ENCODE results near the gene SNX3.
"Not testable (repeated sequence)": the region's sequence is repeated elsewhere in the genome, so short reads cannot be mapped to it uniquely, and the experiment has no call there.

SNX3 gene

DNA sequence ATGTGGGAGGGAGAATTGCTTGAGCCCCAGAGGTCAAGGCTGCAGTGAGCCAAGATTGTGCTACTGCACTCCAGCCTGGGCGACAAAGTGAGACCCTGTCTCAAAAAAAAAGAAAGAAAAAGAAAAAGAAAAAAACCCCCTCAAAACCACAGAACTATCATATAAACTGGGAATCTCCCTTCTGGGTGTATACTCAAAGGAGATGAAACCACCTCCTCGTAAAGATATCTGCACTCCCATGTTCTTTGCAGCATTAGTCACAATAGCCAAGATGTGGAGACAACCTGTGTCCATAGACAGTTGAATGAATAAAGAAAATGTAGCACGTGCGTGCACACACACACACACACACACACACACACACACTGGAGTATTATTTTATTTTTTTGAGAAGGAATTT is 25.5 kb upstream of the SNX3 start:
- Mint-ChIP-seq H3K27me3 (peaks cover 5 to 9% of the 10 kb centered on the region in 2 donors), H3K9me3 (no peaks in the 10 kb centered on the region), H3K27ac (no peak overlapping the region), H3K36me3 (ENCODE audit: insufficient read depth) (no peaks in the 10 kb centered on the region), H3K4me1 (ENCODE audit: low read depth in 2 of 2) (no peaks in the 10 kb centered on the region), H3K4me3 (no peak overlapping the region)
- no peak for ATAC-seq (replicated peaks)
- no peak for DNase-seq

DNA sequence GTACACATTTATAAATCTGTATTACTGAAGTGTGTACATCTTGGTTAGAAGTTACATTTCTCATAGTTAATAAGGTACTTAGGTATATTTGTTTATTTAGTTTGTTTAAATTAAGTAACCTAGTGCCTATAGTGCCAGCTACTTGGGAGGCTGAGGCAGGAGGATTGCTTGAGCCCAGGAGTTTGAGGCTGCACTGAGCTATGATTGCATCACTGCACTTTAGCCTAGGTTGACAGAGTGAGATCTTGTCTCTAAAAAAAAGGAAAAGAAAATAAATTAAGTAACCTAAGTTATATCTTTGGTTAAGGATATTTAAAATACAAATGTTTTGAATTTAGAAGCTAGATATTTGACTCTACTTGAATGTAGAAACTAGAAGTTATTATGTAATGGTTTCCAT is 24.5 kb upstream of the SNX3 start:
- no peak for ATAC-seq (replicated peaks)
- Mint-ChIP-seq H3K9me3 (no peaks in the 10 kb centered on the region), H3K4me1 (ENCODE audit: low read depth in 2 of 2) (no peaks in the 10 kb centered on the region), H3K4me3 (no peak overlapping the region), H3K27ac (no peak overlapping the region), H3K36me3 (ENCODE audit: insufficient read depth) (no peaks in the 10 kb centered on the region), H3K27me3 (peaks cover 5 to 9% of the 10 kb centered on the region in 2 donors)
- DNase-seq = no peak

GRCh38 chr6:108277831-108278230 is 17.0 kb upstream of the SNX3 start:
- Mint-ChIP-seq H3K4me1 (ENCODE audit: low read depth in 2 of 2) (no peaks in the 10 kb centered on the region), H3K36me3 (ENCODE audit: insufficient read depth) (no peaks in the 10 kb centered on the region), H3K9me3 (no peaks in the 10 kb centered on the region), H3K4me3 (no peak overlapping the region), H3K27me3 (peaks cover 0 to 9% of the 10 kb centered on the region in 2 donors), H3K27ac (no peak overlapping the region)
- DNase-seq (no peak), ATAC-seq (replicated peaks) (no peak)

- H3K27me3 Mint-ChIP-seq = peaks cover 0 to 9% of the 10 kb centered on the region in 2 donors
- H3K36me3 Mint-ChIP-seq (ENCODE audit: insufficient read depth) = no peaks in the 10 kb centered on the region
- H3K4me1 Mint-ChIP-seq (ENCODE audit: low read depth in 2 of 2) = no peaks in the 10 kb centered on the region
- ATAC-seq (replicated peaks) (no peak), DNase-seq (no peak)
- H3K4me3 Mint-ChIP-seq = no peak overlapping the region
- H3K9me3 Mint-ChIP-seq = no peaks in the 10 kb centered on the region
- no peak overlapping the region for H3K27ac Mint-ChIP-seq
Observed at GRCh38 chr6:108277295-108277694, 16.5 kb upstream of the SNX3 start.

DNA sequence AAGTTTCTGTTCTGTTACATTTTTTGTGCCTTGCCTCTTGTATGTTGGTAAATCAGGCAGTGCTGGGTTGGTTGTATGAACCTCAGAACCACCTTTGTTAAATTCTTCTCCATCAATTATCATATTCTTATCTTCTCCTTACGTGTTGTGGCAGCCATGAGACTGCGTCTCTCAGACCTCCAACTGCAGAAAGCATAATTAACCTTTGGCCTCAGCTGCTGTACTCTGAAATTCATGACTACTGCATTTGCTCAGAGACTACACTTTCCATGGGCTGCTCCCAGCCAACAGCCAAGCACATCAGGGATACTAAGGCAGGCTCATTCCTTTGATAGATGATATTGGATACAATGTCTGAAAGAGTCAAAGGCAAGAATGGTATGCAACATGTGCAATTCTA is 15.1 kb upstream of the SNX3 start:
- H3K9me3 Mint-ChIP-seq = no peaks in the 10 kb centered on the region
- no peaks in the 10 kb centered on the region for H3K36me3 Mint-ChIP-seq (ENCODE audit: insufficient read depth)
- no peaks in the 10 kb centered on the region for H3K4me1 Mint-ChIP-seq (ENCODE audit: low read depth in 2 of 2)
- H3K27ac Mint-ChIP-seq = peak overlapping the region in 1 of 2 donors; percentile 26
- H3K4me3 Mint-ChIP-seq = no peak overlapping the region
- DNase-seq = no peak
- ATAC-seq (replicated peaks) = no peak
- peaks cover 0 to 9% of the 10 kb centered on the region in 2 donors for H3K27me3 Mint-ChIP-seq

DNA sequence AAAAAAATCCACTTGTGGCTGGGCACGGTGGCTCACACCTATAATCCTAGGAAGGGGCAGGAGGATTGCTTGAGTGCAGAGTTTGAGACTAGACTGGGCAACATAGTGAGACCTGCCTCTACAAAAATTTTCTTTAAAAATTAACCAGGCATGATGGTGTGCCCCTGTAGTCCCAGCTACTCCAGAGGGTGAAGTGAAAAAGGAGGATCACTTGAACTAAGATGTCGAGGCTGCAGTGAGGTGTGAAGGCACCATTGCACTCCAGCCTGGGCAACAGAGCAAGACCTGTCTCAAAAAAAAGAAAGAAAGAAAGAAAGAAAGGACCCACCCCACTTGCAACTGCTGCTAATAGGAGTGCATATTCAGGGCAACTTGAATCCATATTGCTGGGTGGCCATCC is 13.7 kb upstream of the SNX3 start:
- DNase-seq (no peak), ATAC-seq (replicated peaks) (no peak)
- peaks cover 0 to 9% of the 10 kb centered on the region in 2 donors for H3K27me3 Mint-ChIP-seq
- no peaks in the 10 kb centered on the region for H3K9me3 Mint-ChIP-seq
- no peak overlapping the region for H3K4me3 Mint-ChIP-seq
- H3K27ac Mint-ChIP-seq = no peak overlapping the region
- H3K4me1 Mint-ChIP-seq (ENCODE audit: low read depth in 2 of 2) = no peaks in the 10 kb centered on the region
- H3K36me3 Mint-ChIP-seq (ENCODE audit: insufficient read depth) = no peaks in the 10 kb centered on the region

DNA sequence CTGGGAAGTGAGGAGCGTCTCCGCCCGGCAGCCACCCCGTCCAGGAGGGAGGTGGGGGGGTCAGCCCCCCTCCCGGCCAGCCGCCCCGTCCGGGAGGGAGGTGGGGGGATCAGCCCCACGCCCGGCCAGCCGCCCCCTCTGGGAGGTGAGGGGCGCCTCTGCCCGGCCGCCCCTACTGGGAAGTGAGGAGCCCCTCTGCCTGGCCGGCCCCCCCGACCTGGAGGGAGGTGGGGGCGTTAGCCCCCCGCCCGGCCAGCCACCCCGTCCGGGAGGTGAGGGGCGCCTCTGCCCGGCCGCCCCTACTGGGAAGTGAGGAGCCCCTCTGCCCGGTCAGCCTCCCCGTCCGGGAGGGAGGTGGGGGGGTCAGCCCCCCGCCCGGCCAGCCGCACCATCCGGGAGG is 9.1 kb upstream of the SNX3 start:
- not testable (repeated sequence) for H3K9me3 Mint-ChIP-seq; H3K27ac Mint-ChIP-seq; H3K27me3 Mint-ChIP-seq; H3K4me3 Mint-ChIP-seq; H3K36me3 Mint-ChIP-seq (ENCODE audit: insufficient read depth); DNase-seq; H3K4me1 Mint-ChIP-seq (ENCODE audit: low read depth in 2 of 2); ATAC-seq (replicated peaks)

- DNase-seq (no peak), ATAC-seq (replicated peaks) (no peak)
- Mint-ChIP-seq H3K27me3 (no peaks in the 10 kb centered on the region), H3K4me3 (no peak overlapping the region), H3K4me1 (ENCODE audit: low read depth in 2 of 2) (no peaks in the 10 kb centered on the region), H3K36me3 (ENCODE audit: insufficient read depth) (no peaks in the 10 kb centered on the region), H3K27ac (peak overlapping the region in 1 of 2 donors; percentile 8), H3K9me3 (no peaks in the 10 kb centered on the region)
Observed at GRCh38 chr6:108268845-108269244, 8.0 kb upstream of the SNX3 start.

GRCh38 chr6:108263371-108263770 is 2.5 kb upstream of the SNX3 start:
- no peaks in the 10 kb centered on the region for H3K27me3 Mint-ChIP-seq
- H3K4me3 Mint-ChIP-seq = no peak overlapping the region
- DNase-seq (no peak), ATAC-seq (replicated peaks) (no peak)
- H3K4me1 Mint-ChIP-seq (ENCODE audit: low read depth in 2 of 2) = peaks cover 3 to 13% of the 10 kb centered on the region in 2 donors
- peaks cover 28% of the 10 kb centered on the region for H3K36me3 Mint-ChIP-seq (ENCODE audit: insufficient read depth)
- H3K27ac Mint-ChIP-seq = no peak overlapping the region
- H3K9me3 Mint-ChIP-seq = no peaks in the 10 kb centered on the region

DNA sequence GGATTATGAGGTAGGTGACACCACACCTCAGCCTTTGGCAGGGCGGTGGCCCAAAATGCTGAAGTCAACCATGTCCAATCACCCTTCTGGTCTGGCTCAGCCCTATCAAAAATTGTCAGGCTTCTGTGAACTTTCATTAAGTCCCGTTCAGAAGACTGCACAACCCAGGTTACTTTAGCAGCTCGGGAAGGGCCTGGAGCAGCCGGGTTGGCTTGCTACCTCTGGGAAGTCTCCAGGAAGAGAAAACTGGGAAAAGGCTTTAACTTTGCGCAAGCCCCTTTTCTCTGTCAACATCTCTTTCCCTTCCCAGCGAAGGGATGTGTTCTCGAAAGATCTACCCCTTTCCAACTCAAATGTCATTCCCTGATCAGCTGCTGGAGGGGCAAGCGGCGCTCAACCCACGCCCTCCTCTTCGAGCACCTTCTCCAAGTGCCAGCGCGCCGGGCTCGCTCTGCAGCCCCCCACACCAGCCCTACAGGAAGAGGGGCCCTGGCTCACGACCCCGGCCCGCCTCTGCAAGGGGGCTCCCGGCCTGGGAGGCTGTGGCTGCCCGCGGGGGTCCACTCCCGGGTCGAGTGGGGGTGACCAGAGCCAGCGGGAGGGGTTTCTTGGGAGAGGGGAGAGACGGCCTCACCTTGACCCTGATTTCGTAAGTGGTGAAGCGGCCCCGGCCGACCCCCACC is 573 bp downstream of the SNX3 start:
- Mint-ChIP-seq H3K4me3 (peak overlapping the region; percentile 87 to 90), H3K4me1 (ENCODE audit: low read depth in 2 of 2) (peaks cover 9 to 21% of the 10 kb centered on the region in 2 donors), H3K9me3 (no peaks in the 10 kb centered on the region), H3K27ac (peak overlapping the region; percentile 96 to 98), H3K36me3 (ENCODE audit: insufficient read depth) (peaks cover 28% of the 10 kb centered on the region), H3K27me3 (no peaks in the 10 kb centered on the region)
- DNase-seq (peak in 2 of 3 experiments; percentile 0 to 12), ATAC-seq (replicated peaks) (peak; percentile 2)

DNA sequence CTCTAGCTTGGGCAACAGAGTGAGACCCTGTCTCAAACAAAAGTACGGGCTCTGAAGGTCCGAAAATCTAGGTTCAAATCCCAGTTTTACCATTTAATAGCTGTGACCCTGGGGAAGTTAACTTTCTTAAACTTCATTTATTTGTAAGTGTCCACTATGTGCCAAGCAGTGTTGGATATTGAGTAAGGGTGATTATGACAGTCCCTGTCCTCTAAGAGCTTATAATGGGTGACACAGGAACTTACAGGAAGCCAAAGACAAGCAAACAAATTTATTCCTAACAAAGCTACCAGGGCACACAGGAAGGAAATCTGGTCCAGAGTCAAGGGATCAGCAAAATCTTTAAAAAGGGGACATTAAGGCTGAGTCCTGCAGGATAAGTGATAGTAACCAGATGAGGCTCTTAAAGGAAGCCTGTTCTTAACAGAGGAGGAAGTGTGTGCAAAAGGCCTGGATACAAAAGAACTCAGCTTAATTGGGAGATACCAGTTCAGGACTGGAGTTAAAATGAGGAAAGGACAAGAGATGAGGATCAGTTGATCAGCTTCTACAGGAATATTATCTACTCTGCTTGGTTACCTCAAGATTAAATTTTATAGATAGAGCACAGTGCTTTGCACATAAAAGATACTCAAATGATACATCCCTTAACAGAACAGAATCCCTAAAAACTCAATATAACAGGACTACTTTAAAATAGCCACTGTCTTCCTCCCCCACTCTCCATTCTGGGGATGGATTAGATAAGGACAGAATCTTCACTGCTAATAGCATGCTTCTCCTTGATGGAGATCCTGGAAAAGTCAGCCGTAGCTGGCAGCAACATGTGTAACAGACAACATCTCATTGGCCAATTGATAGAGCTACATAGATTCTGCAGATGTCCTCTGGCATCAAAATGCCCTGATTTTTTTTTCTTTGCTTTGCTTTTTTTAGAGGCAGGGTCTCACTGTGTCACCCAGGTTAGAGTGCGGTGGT is 6.1 kb downstream of the SNX3 start:
- H3K36me3 Mint-ChIP-seq (ENCODE audit: insufficient read depth) = peaks cover 9% of the 10 kb centered on the region
- ATAC-seq (replicated peaks) = no peak
- H3K4me1 Mint-ChIP-seq (ENCODE audit: low read depth in 2 of 2) = peaks cover 31 to 61% of the 10 kb centered on the region in 2 donors
- H3K27me3 Mint-ChIP-seq = no peaks in the 10 kb centered on the region
- no peaks in the 10 kb centered on the region for H3K9me3 Mint-ChIP-seq
- no peak overlapping the region for H3K4me3 Mint-ChIP-seq
- DNase-seq = no peak
- H3K27ac Mint-ChIP-seq = peak overlapping the region in 1 of 2 donors; percentile 47

- DNase-seq (no peak), ATAC-seq (replicated peaks) (no peak)
- H3K27ac Mint-ChIP-seq = peak overlapping the region in 1 of 2 donors; percentile 60
- H3K36me3 Mint-ChIP-seq (ENCODE audit: insufficient read depth) = peaks cover 2% of the 10 kb centered on the region
- peaks cover 30 to 52% of the 10 kb centered on the region in 2 donors for H3K4me1 Mint-ChIP-seq (ENCODE audit: low read depth in 2 of 2)
- no peaks in the 10 kb centered on the region for H3K27me3 Mint-ChIP-seq
- H3K9me3 Mint-ChIP-seq = no peaks in the 10 kb centered on the region
- H3K4me3 Mint-ChIP-seq = no peak overlapping the region
Observed at GRCh38 chr6:108253241-108253640, 7.6 kb downstream of the SNX3 start.

- H3K27ac Mint-ChIP-seq = peak overlapping the region; percentile 9 to 12
- H3K4me1 Mint-ChIP-seq (ENCODE audit: low read depth in 2 of 2) = peaks cover 32 to 55% of the 10 kb centered on the region in 2 donors
- H3K4me3 Mint-ChIP-seq = no peak overlapping the region
- ATAC-seq (replicated peaks) = no peak
- H3K27me3 Mint-ChIP-seq = no peaks in the 10 kb centered on the region
- no peak for DNase-seq
- no peaks in the 10 kb centered on the region for H3K9me3 Mint-ChIP-seq
- H3K36me3 Mint-ChIP-seq (ENCODE audit: insufficient read depth) = peaks cover 5% of the 10 kb centered on the region
Observed at GRCh38 chr6:108252055-108252454, 8.8 kb downstream of the SNX3 start.

DNA sequence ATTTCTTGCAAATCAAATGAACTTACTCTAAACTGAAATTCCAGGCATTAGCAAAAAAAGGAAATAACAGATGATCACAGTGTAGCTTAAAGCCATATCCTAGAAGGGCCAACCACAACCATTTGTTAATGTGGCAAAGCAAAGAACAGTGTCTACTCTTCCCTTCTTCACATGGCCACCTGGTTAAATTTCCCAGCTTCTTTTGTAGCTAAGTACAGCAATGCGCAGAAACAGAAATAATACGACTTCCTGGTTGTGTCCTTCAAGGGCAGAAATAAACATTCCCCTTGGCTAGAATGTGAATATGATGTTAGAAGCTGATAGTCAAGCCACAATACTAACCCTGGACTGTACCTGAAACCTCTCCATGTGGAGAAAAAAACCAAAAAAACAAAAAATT is 9.6 kb downstream of the SNX3 start:
- H3K27me3 Mint-ChIP-seq = no peaks in the 10 kb centered on the region
- H3K4me3 Mint-ChIP-seq = no peak overlapping the region
- H3K9me3 Mint-ChIP-seq = no peaks in the 10 kb centered on the region
- peaks cover 30 to 50% of the 10 kb centered on the region in 2 donors for H3K4me1 Mint-ChIP-seq (ENCODE audit: low read depth in 2 of 2)
- ATAC-seq (replicated peaks) (no peak), DNase-seq (no peak)
- peaks cover 5% of the 10 kb centered on the region for H3K36me3 Mint-ChIP-seq (ENCODE audit: insufficient read depth)
- H3K27ac Mint-ChIP-seq = peak overlapping the region in 1 of 2 donors; percentile 9

Data from effector memory CD8-positive, alpha-beta T cell (primary cell).